HepG2 (cell line): Measurements from ENCODE around the gene POLR3E. TPM values are rescaled to one million over a fixed set of nuclear protein-coding genes. Genes with fewer than 3 reads are reported as not detected.
A peak's percentile ranks its signal among the peaks of the same experiment; 100 is the strongest.

ENCODE experiments used
- ARID4A ChIP-seq: sonication (generic); formaldehyde crosslinking; IDR thresholded peaks from 2 replicates; pipeline ENCODE4 v1.5.0; 2020; ENCODE audit warnings: mild to moderate bottlenecking, missing genetic modification reagents, borderline replicate concordance
- CREB3 ChIP-seq: sonication (generic); formaldehyde crosslinking; IDR thresholded peaks from 2 replicates; pipeline ENCODE4 v1.5.0; 2020; ENCODE audit warnings: missing genetic modification reagents
- FOXA3 ChIP-seq: IDR thresholded peaks from 2 replicates; pipeline ENCODE4 v1.6.1; 2016; ENCODE audit warnings: missing genetic modification reagents, missing compliant biosample characterization
- HNF1B ChIP-seq: sonication (generic); formaldehyde crosslinking; IDR thresholded peaks from 2 replicates; pipeline ENCODE4 v1.5.1; 2020; ENCODE audit warnings: mild to moderate bottlenecking, moderate library complexity, missing genetic modification reagents
- IKZF1 ChIP-seq: fragments of 450-650 bp; IDR thresholded peaks from 2 replicates; pipeline ENCODE4 v1.7.1; 2016
- JUNB ChIP-seq: sonication (generic); formaldehyde crosslinking; IDR thresholded peaks from 2 replicates; pipeline ENCODE4 v1.8.0; 2022; ENCODE audit warnings: missing genetic modification reagents, mild to moderate bottlenecking, borderline replicate concordance
- KLF16 ChIP-seq, 2 experiments: sonication (generic) in 1 of 2; formaldehyde crosslinking in 1 of 2; IDR thresholded peaks; 2 replicates each; pipeline versions ENCODE4 v1.6.1 to v1.8.0; 2016 to 2023; ENCODE audit warnings: missing genetic modification reagents in 2 of 2, missing compliant biosample characterization in 1 of 2
- LCORL ChIP-seq, 2 experiments: fragments of 450-650 bp in 1 of 2; sonication (generic) in 1 of 2; formaldehyde crosslinking in 1 of 2; IDR thresholded peaks; 2 replicates each; pipeline versions ENCODE4 v1.5.0 to v1.6.1; 2017 to 2020; ENCODE audit warnings: antibody characterized with exemption in 1 of 2, missing genetic modification reagents in 1 of 2
- MED1 ChIP-seq: sonication (generic); formaldehyde crosslinking; IDR thresholded peaks from 2 replicates; pipeline ENCODE4 v1.4.0; 2020; ENCODE audit warnings: missing genetic modification reagents
- MIER3 ChIP-seq: IDR thresholded peaks from 2 replicates; pipeline ENCODE4 v1.6.1; 2016; ENCODE audit warnings: missing compliant biosample characterization, borderline replicate concordance
- POGK ChIP-seq: sonication (generic); formaldehyde crosslinking; conservative IDR thresholded peaks from 2 replicates; pipeline ENCODE4 v1.8.0; 2022; ENCODE audit warnings: mild to moderate bottlenecking, moderate library complexity, missing genetic modification reagents
- RFX5 ChIP-seq: IDR thresholded peaks from 2 replicates; pipeline ENCODE4 v1.6.1; 2011; ENCODE audit warnings: low read depth, low read length, improper control_type of control experiment
- TARDBP ChIP-seq: sonication (generic); formaldehyde crosslinking; IDR thresholded peaks from 2 replicates; pipeline ENCODE4 v1.8.0; 2022; ENCODE audit warnings: mild to moderate bottlenecking, missing genetic modification reagents
- THAP11 ChIP-seq: IDR thresholded peaks from 2 replicates; pipeline ENCODE4 v1.6.1; 2016; ENCODE audit warnings: missing biosample characterization, missing genetic modification reagents
- THAP8 ChIP-seq: sonication (generic); formaldehyde crosslinking; IDR thresholded peaks from 2 replicates; pipeline ENCODE4 v1.5.1; 2020; ENCODE audit warnings: missing genetic modification reagents, mild to moderate bottlenecking, borderline replicate concordance
- ZBTB34 ChIP-seq: sonication (generic); formaldehyde crosslinking; IDR thresholded peaks from 2 replicates; pipeline ENCODE4 v1.8.0; 2022; ENCODE audit warnings: mild to moderate bottlenecking, missing genetic modification reagents
- ZNF644 ChIP-seq: IDR thresholded peaks from 2 replicates; pipeline ENCODE4 v1.6.1; 2016; ENCODE audit warnings: low read depth
- polyA plus RNA-seq, 8 experiments: library from polyadenylated mRNA; depleted of rRNA in 3 of 8; stranded (reverse) in 7 of 8; unstranded in 1 of 8; fragments of >200 nt; fragmentation: Illumina TruSeq in 4 of 8; extraction: Trizol in 4 of 8; gene quantifications; 2 replicates each; pipeline versions ENCODE4 v1.2.1 to v1.2.3, GENCODE V29; 2011 to 2016; ENCODE audit warnings: low read depth in 4 of 8, missing spikeins in 1 of 8, mixed read lengths in 1 of 8; ENCODE audit not compliant: insufficient read depth in 1 of 8
- total RNA-seq, 5 experiments: library from RNA; depleted of rRNA; stranded (reverse); fragments of >200 nt; fragmentation: Illumina TruSeq; extraction: Trizol; gene quantifications; 2 replicates each; pipeline ENCODE4 v1.2.3, GENCODE V29; 2016; ENCODE audit warnings: low read depth in 1 of 5

The POLR3E gene
- total and polyA plus RNA-seq, 2 of the 13 experiments (the other 11 are each of a cell fraction or from before 2014, with no cell fraction given) = 135 to 262 TPM

GRCh38 chr16:22373662-22374310 lies 76.6 kb downstream of the POLR3E start (continued):
- TF ChIP-seq KLF16 (CRISPR knock-in tag; IDR thresholded peaks at IDR 0.05) = peak in 1 of 2 experiments; percentile 12; a peak in 1 of 4 replicates
- no peak for TF ChIP-seq LCORL (IDR thresholded peaks at IDR 0.05)
- TF ChIP-seq LCORL (CRISPR knock-in tag; IDR thresholded peaks at IDR 0.05) = 0 out of 2 replicates have a peak, but pooled peaks have one; percentile 27
- peak; percentile 66 for TF ChIP-seq MED1 (CRISPR knock-in tag)
- no peak for TF ChIP-seq IKZF1
- TF ChIP-seq CREB3 (CRISPR knock-in tag) = peak; percentile 8; the same call in 1 of the 2 replicates
- TF ChIP-seq MIER3 = peak; percentile 29; the same call in 1 of the 2 replicates
- TF ChIP-seq ARID4A (CRISPR knock-in tag) = no peak; the same call in 1 of the 2 replicates
- TF ChIP-seq POGK (CRISPR knock-in tag) = peak; percentile 18; the same call in 1 of the 2 replicates
- TF ChIP-seq ZBTB34 (CRISPR knock-in tag) = 0 out of 2 replicates have a peak, but pooled peaks have one; percentile 67
- no peak for TF ChIP-seq TARDBP (CRISPR knock-in tag)
- TF ChIP-seq THAP11 (CRISPR knock-in tag) = no peak
- TF ChIP-seq ZNF644 = no peak
- no peak for TF ChIP-seq THAP8 (CRISPR knock-in tag)
- TF ChIP-seq RFX5 = no peak
- peak; percentile 77 for TF ChIP-seq HNF1B (CRISPR knock-in tag)
- TF ChIP-seq JUNB = peak; percentile 62; the same call in 1 of the 2 replicates
- TF ChIP-seq FOXA3 (CRISPR knock-in tag) = 0 out of 2 replicates have a peak, but pooled peaks have one; percentile 6
